Naive B cell (primary cell): Measurements from ENCODE around the gene ERMN. TPM values are rescaled to one million over a fixed set of nuclear protein-coding genes. Genes with fewer than 3 reads are reported as not detected.
"Not testable (repeated sequence)": the region's sequence is repeated elsewhere in the genome, so short reads cannot be mapped to it uniquely, and the experiment has no call there.

Experiments used
- ATAC-seq, 2 donors: fragments of 150-1000 bp; cut with Tn5 transposase; 2 replicates each; pipeline ENCODE4 v1.10.0; 2021; ENCODE audit warnings: low read depth in 2 of 2, mild to moderate bottlenecking in 2 of 2, moderate library complexity in 2 of 2
- DNase-seq: peaks from one replicate; pipeline ENCODE4 v3.0.0; 2022
- H3K27ac Mint-ChIP-seq, 6 donors: one replicate each; pipeline ENCODE4 v1.8.0; 2020 to 2022; ENCODE audit warnings: mild to moderate bottlenecking in 6 of 6, mixed read lengths in 6 of 6, moderate library complexity in 5 of 6, inconsistent platforms in 2 of 6
- H3K27me3 Mint-ChIP-seq, 3 donors: one replicate each; pipeline ENCODE4 v1.8.0; 2021 to 2022; ENCODE audit warnings: mixed read lengths in 3 of 3, mild to moderate bottlenecking in 1 of 3
- H3K36me3 Mint-ChIP-seq, 2 donors: one replicate each; pipeline ENCODE4 v1.8.0; 2020 to 2022; ENCODE audit warnings: mixed read lengths in 2 of 2, inconsistent platforms in 1 of 2, mild to moderate bottlenecking in 1 of 2
- H3K4me1 Mint-ChIP-seq, 3 donors: one replicate each; pipeline ENCODE4 v1.8.0; 2020 to 2022; ENCODE audit warnings: mixed read lengths in 3 of 3, inconsistent platforms in 1 of 3, mild to moderate bottlenecking in 1 of 3, moderate library complexity in 1 of 3
- H3K4me3 Mint-ChIP-seq, 8 donors: one replicate each; pipeline ENCODE4 v1.8.0; 2020 to 2022; ENCODE audit warnings: mild to moderate bottlenecking in 8 of 8, mixed read lengths in 8 of 8, moderate library complexity in 8 of 8, inconsistent platforms in 2 of 8
- H3K9me3 Mint-ChIP-seq, 7 donors: one replicate each; pipeline ENCODE4 v1.8.0; 2020 to 2022; ENCODE audit warnings: mixed read lengths in 7 of 7, mild to moderate bottlenecking in 5 of 7, inconsistent platforms in 2 of 7, moderate library complexity in 1 of 7
- polyA plus RNA-seq, 6 donors: library from polyadenylated mRNA; unstranded; fragments of 300-500 nt; fragmentation: Illumina TruSeq; gene quantifications; one replicate each; pipeline ENCODE4 v1.2.3, GENCODE V29; 2021; ENCODE audit warnings: low read depth in 6 of 6

The ERMN gene, protein sequence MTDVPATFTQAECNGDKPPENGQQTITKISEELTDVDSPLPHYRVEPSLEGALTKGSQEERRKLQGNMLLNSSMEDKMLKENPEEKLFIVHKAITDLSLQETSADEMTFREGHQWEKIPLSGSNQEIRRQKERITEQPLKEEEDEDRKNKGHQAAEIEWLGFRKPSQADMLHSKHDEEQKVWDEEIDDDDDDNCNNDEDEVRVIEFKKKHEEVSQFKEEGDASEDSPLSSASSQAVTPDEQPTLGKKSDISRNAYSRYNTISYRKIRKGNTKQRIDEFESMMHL
- polyA plus RNA-seq, result under 1 TPM in 5 of 6 donors, not detected in 1; 0.08 to 0.56 (median 0.28) TPM

DNA sequence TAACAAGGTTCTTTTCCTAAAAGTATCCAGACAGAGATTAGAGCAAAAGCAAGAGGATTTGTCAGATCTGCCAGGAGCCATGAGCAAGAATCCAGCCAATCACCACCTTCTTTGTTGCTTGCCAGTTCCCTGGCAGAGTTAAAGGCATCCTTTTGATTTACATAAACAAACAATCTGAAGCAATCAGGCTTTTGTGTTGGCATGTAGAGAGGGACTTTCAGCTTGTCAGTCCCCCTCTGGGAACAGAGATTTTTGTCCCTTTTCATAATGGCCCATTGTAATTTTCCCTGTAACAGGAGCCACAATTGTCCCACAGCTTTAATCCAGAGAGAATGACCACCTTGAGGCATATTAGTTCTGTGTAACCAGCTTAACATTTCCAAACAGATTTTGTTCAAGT lies at the start of gene ERMN:
Gene ERMN, minus strand, starts transcription at position 39 of the 400 bp plus-strand sequence. CDS start 182 bp downstream, outside the sequence.
- H3K27ac Mint-ChIP-seq, result peak within 1 kb of the TSS in 1 of 6 donors; percentile 95
- no peak for ATAC-seq
- no peaks in the 10 kb centered on the region for H3K9me3 Mint-ChIP-seq
- no peak for DNase-seq
- H3K4me1 Mint-ChIP-seq, result peaks cover 12 to 18% (median 13%) of the 10 kb centered on the region in 3 donors
- peaks cover 5 to 9% of the 10 kb centered on the region in 2 donors for H3K36me3 Mint-ChIP-seq
- H3K27me3 Mint-ChIP-seq, result no peaks in the 10 kb centered on the region
- no peak within 1 kb of the TSS for H3K4me3 Mint-ChIP-seq

DNA sequence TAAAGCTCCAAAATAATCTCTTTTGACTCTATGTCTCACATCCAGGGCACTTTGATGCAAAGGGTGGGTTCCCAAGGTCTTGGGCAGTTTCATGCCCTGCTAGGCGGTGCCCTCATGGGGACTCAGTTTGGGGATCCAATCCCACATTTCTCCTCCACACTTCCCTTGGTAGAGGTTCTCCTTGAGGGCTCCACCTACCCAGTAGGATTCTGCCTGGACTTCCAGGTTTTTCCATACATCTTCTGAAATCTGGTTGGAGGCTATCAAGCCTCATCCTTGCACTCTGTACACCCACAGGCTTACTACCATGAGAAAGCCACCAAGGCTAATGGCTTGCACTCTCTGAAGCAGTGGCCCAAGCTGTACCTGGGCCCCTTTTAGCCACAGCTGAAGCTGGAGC lies 49.8 kb upstream of the ERMN start:
- H3K4me3 Mint-ChIP-seq, result no peak overlapping the region
- H3K4me1 Mint-ChIP-seq, result peaks cover 8 to 10% (median 9%) of the 10 kb centered on the region in 3 donors
- ATAC-seq, result no peak
- H3K9me3 Mint-ChIP-seq, result peaks cover 11 to 32% (median 27%) of the 10 kb centered on the region in 7 donors
- no peak for DNase-seq
- H3K36me3 Mint-ChIP-seq, result peaks cover 19 to 33% of the 10 kb centered on the region in 2 donors
- H3K27ac Mint-ChIP-seq, result peak overlapping the region in 1 of 6 donors; percentile 42
- no peaks in the 10 kb centered on the region for H3K27me3 Mint-ChIP-seq

DNA sequence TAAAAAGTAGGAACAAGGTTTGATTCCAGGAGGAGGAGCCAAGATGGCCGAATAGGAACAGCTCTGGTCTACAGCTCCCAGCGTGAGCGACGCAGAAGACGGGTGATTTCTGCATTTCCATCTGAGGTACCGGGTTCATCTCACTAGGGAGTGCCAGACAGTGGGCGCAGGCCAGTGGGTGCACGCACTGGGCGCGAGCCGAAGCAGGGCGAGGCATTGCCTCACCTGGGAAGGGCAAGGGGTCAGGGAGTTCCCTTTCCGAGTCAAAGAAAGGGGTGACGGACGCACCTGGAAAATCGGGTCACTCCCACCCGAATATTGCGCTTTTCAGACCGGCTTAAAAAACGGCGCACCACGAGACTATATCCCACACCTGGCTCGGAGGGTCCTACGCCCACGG lies 42.9 kb upstream of the ERMN start:
- DNase-seq, H3K27me3 Mint-ChIP-seq, H3K36me3 Mint-ChIP-seq, H3K9me3 Mint-ChIP-seq, ATAC-seq, H3K4me3 Mint-ChIP-seq: not testable (repeated sequence)
- Mint-ChIP-seq H3K4me1 (peaks cover 14 to 20% (median 18%) of the 10 kb centered on the region in 3 donors), H3K27ac (peak overlapping the region in 1 of 6 donors; percentile 4)

DNA sequence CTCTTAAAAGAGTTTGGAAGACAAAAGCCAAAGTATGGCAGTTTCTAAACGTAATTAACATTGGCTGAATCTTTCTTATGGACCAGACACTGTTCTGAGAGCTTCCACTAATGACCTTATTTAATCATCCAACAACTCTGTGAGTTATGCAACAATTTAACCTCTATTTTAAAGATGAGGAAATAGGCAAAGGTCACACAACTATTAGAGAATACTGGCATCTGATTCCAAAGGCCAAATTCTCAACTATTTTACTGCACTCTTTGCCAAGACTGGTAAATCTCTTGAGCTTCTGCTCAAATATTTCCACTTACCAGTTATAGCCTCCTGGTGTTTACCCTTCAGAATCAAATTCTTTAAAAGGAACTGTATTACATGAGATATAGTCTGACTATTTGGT lies 42.1 kb upstream of the ERMN start:
- H3K27me3 Mint-ChIP-seq, result no peaks in the 10 kb centered on the region
- ATAC-seq (no peak), DNase-seq (no peak)
- H3K9me3 Mint-ChIP-seq, result peaks cover 2 to 10% (median 8%) of the 10 kb centered on the region in 7 donors
- no peaks in the 10 kb centered on the region for H3K36me3 Mint-ChIP-seq
- no peak overlapping the region for H3K27ac Mint-ChIP-seq
- no peak overlapping the region for H3K4me3 Mint-ChIP-seq
- H3K4me1 Mint-ChIP-seq, result peaks cover 17 to 28% (median 26%) of the 10 kb centered on the region in 3 donors

DNA sequence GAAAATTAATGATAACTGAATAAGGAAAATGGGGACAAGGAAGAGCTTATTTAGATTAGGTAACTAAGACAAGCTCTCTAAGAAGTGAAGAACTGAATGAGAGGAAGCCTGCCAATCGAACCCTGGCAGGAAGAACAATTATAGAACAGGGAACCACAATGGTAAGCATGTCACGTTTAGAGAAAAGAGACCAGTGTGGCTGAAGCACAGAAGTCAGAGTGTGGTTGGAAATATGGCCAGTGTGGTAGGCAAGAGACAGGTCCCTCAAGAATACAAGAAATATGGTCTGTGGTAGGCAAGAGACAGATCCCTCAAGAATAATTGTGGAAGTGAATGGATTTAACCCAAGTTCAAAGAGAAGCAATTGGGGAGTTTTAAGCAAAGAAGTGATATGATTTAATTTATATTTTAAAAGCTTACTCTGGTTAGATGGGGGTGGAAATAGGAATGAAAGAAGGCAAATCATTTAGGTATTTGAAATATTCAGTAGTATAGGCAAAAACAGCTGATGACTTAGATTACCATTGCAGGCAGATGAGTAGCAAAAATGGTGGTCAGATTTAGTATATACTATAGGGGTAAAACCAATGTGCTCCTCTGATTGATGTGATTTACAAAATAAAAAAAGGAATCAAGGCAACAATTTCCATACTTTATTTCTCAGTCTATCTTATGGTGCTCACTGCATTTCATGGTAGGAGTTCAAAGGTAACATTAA lies 38.8 kb upstream of the ERMN start:
- peaks cover 11 to 30% (median 27%) of the 10 kb centered on the region in 7 donors for H3K9me3 Mint-ChIP-seq
- H3K27me3 Mint-ChIP-seq, result no peaks in the 10 kb centered on the region
- DNase-seq (no peak), ATAC-seq (peak in 1 of 2 donors; percentile 10)
- peak overlapping the region; percentile 65 to 94 (median 78) for H3K27ac Mint-ChIP-seq
- H3K4me3 Mint-ChIP-seq, result peak overlapping the region; percentile 31 to 84 (median 58)
- H3K4me1 Mint-ChIP-seq, result peaks cover 20 to 48% (median 31%) of the 10 kb centered on the region in 3 donors
- H3K36me3 Mint-ChIP-seq, result peaks cover 9 to 11% of the 10 kb centered on the region in 2 donors

DNA sequence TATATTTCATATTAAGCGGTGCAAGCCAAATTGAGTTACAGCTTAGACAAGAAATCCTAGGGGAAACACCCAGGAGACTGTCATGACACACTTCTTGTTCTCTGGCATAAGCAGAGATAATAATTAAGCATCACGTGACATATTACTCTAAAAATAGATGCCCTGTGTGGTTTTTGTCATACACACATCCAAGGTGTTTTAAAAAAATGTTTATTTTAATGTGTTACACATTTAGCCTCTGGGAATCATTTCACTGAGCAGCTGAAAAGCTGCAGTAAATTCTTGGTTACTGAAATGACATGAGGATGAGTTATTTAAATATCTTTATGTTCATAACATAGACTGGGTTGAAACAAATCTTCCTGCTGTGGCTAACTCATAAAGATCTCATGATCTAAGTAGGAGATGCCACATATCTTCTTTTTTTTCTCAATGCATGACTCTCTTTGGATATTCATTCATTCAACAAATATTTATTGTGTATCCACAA lies 38.0 kb upstream of the ERMN start:
- peak; percentile 51 for DNase-seq
- H3K4me3 Mint-ChIP-seq, result peak overlapping the region; percentile 31 to 84 (median 59)
- peaks cover 11 to 30% (median 27%) of the 10 kb centered on the region in 7 donors for H3K9me3 Mint-ChIP-seq
- peak; percentile 67 to 71 for ATAC-seq
- H3K27ac Mint-ChIP-seq, result peak overlapping the region; percentile 66 to 94 (median 80)
- no peaks in the 10 kb centered on the region for H3K27me3 Mint-ChIP-seq
- peaks cover 9 to 11% of the 10 kb centered on the region in 2 donors for H3K36me3 Mint-ChIP-seq
- peaks cover 20 to 48% (median 31%) of the 10 kb centered on the region in 3 donors for H3K4me1 Mint-ChIP-seq

DNA sequence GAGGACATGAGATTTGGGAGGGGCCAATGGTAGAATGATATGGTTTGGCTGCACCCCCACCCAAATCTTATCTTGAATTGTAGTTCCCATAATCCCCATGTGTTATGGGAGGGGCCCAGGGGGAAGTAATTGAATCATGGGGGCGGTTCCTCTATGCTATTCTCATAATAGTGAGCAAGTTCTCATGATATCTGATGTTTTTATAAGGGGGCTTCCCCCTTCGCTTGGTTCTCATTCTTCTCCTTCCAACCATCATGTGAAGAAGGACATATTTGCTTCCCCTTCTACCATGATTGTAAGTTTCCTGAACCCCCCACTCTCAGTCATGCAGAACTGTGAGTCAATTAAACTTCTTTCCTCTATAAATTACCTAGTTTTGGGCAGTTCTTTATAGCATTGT lies 37.0 kb upstream of the ERMN start:
- Mint-ChIP-seq H3K4me1 (peaks cover 24 to 50% (median 33%) of the 10 kb centered on the region in 3 donors), H3K27ac (peak overlapping the region in 5 of 6 donors; percentile 56 to 85 (median 72)), H3K4me3 (peak overlapping the region in 3 of 8 donors; percentile 26 to 46 (median 44)), H3K36me3 (peaks cover 9 to 11% of the 10 kb centered on the region in 2 donors), H3K9me3 (peaks cover 11 to 29% (median 27%) of the 10 kb centered on the region in 7 donors), H3K27me3 (no peaks in the 10 kb centered on the region)
- ATAC-seq, result peak; percentile 57 to 65
- peak; percentile 15 for DNase-seq

DNA sequence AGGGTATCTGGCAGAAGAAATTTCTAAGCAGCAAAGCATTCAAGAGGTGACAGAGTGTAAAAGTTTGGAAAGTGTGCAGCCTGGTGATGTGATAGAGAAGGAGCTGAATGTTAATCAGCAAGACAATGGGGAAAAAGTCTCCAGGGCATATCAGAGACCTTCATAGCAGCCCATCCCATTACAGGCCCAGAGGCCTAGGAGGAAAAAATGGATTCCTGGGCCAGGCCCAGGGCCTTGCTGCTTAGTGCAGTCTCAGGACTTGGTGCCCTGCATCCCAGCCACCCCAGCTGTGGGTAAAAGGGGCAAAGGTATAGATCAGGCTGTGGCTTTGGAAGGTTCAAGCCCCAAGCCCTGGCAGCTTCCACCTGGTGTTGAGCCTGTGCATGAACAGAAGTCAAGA lies 35.9 kb upstream of the ERMN start:
- Mint-ChIP-seq H3K4me3 (peak overlapping the region in 2 of 8 donors; percentile 55 to 62), H3K4me1 (peaks cover 24 to 53% (median 37%) of the 10 kb centered on the region in 3 donors), H3K27ac (peak overlapping the region in 1 of 6 donors; percentile 58), H3K9me3 (peaks cover 11 to 29% (median 27%) of the 10 kb centered on the region in 7 donors), H3K36me3 (peaks cover 9 to 11% of the 10 kb centered on the region in 2 donors), H3K27me3 (no peaks in the 10 kb centered on the region)
- ATAC-seq (no peak), DNase-seq (no peak)

DNA sequence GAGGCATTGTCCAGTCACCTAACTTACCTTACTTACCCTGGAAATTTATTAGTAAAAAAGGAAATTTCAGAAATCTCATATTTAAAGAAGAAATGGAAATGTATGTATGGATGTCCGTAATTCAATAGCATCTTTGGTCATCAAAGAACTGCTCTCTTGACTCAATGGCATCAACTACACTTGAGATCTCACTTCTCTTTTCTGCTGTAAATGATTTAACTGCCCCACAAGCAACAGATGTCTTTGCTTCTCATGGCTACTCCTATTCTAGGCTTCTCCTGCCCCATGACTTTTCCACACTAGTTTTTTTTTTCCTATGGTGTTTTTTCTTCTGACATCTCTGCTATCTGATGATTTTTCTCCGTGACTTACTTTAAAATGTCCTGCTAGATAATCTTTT lies 34.0 kb upstream of the ERMN start:
- H3K9me3 Mint-ChIP-seq, result peaks cover 11 to 29% (median 27%) of the 10 kb centered on the region in 7 donors
- H3K36me3 Mint-ChIP-seq, result peaks cover 9 to 11% of the 10 kb centered on the region in 2 donors
- ATAC-seq (no peak), DNase-seq (no peak)
- H3K4me3 Mint-ChIP-seq, result no peak overlapping the region
- no peaks in the 10 kb centered on the region for H3K27me3 Mint-ChIP-seq
- H3K4me1 Mint-ChIP-seq, result peaks cover 24 to 48% (median 36%) of the 10 kb centered on the region in 3 donors
- peak overlapping the region in 2 of 6 donors; percentile 65 to 76 for H3K27ac Mint-ChIP-seq

DNA sequence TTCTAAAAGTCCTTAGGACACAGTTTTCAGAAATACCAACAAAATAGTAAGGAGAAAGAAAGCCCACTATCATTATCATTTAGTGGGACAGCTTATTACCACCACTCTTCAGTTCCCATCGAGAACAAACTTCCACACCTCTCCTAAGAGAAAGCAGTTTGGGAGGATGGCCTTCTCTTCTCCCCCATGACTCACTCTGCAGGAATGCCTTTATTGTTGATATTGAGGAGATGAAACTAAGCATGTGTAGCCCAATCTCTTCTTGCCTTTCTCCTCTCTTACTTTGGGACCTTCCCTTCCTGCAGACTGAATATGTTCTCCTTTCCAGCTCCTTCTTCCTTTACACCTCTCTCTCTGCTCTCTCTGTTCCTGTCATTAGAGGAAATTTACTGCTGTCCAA lies 30.0 kb upstream of the ERMN start:
- ATAC-seq (no peak), DNase-seq (no peak)
- peaks cover 0 to 3% (median 0%) of the 10 kb centered on the region in 7 donors for H3K9me3 Mint-ChIP-seq
- H3K4me1 Mint-ChIP-seq, result peaks cover 8 to 19% (median 11%) of the 10 kb centered on the region in 3 donors
- no peaks in the 10 kb centered on the region for H3K27me3 Mint-ChIP-seq
- peak overlapping the region in 4 of 6 donors; percentile 8 to 35 (median 18) for H3K27ac Mint-ChIP-seq
- peaks cover 4 to 10% of the 10 kb centered on the region in 2 donors for H3K36me3 Mint-ChIP-seq
- H3K4me3 Mint-ChIP-seq, result no peak overlapping the region

DNA sequence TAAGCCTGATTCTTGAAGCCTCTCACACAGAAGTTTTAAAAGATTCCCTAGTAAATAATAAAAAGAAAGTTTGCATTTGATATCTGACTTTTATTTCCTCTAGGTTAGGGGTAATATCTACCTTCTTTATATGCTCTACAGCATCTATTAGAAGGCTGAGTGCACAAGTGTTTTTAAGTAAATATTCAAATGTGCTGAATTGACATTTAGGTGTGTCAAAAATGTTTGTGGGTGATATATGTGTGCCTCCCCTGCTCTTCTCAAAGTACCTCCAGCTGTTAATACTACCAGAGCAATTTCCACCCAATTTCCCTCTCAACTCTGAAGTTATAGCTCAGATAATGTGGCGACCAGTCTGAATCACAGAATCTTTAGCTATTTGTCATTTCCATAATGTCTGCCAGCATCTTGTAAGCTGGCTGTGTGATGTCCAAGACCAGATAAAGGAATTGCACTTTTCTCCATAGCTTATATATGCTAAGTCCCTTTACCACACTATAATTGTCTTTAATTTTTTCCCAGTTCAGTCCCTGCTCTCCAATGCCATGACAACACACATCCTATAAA lies 24.4 kb upstream of the ERMN start:
- ATAC-seq (no peak), DNase-seq (no peak)
- Mint-ChIP-seq H3K9me3 (peaks cover 3 to 5% (median 4%) of the 10 kb centered on the region in 7 donors), H3K27me3 (no peaks in the 10 kb centered on the region), H3K4me1 (peaks cover 2 to 11% (median 11%) of the 10 kb centered on the region in 3 donors), H3K36me3 (peaks cover 9 to 16% of the 10 kb centered on the region in 2 donors), H3K4me3 (no peak overlapping the region), H3K27ac (peak overlapping the region in 3 of 6 donors; percentile 1 to 57 (median 3))

DNA sequence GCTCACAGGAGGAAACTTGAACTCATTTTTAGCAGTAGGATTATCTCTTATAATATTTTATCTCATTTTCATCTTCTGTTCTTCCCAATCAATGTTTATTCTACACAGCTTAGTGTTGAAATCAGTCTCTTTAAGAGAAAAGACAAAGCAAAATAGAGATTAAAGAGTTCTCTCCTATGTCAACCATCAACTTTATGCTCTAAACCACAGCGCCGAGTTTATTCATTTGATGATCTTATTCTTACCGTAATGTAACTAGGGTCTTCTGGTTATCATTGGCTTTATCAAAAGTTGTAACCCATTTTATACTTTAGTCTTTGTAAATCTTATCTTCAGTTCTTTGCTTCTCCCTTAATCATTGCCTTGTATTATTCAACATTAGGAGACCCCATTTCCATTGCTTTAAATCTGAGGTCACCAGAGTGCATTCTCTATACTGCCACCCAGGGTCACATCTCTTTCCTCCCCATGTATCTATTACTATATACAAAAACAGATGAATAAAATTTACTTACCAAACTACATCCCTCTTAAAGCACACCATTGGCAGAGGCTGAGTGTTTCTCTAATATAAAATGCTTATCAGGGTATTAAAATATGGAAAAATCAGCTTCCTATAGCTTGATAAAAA lies 22.8 kb upstream of the ERMN start:
- peaks cover 13 to 23% of the 10 kb centered on the region in 2 donors for H3K36me3 Mint-ChIP-seq
- peak overlapping the region in 2 of 6 donors; percentile 1 to 74 for H3K27ac Mint-ChIP-seq
- ATAC-seq (no peak), DNase-seq (no peak)
- no peaks in the 10 kb centered on the region for H3K27me3 Mint-ChIP-seq
- no peak overlapping the region for H3K4me3 Mint-ChIP-seq
- peaks cover 15 to 20% (median 19%) of the 10 kb centered on the region in 7 donors for H3K9me3 Mint-ChIP-seq
- H3K4me1 Mint-ChIP-seq, result peaks cover 0 to 11% (median 11%) of the 10 kb centered on the region in 3 donors
